ENCODE data around the gene CD164L2.
A peak's percentile ranks its signal among the peaks of the same experiment; 100 is the strongest.

Gene CD164L2

DNA sequence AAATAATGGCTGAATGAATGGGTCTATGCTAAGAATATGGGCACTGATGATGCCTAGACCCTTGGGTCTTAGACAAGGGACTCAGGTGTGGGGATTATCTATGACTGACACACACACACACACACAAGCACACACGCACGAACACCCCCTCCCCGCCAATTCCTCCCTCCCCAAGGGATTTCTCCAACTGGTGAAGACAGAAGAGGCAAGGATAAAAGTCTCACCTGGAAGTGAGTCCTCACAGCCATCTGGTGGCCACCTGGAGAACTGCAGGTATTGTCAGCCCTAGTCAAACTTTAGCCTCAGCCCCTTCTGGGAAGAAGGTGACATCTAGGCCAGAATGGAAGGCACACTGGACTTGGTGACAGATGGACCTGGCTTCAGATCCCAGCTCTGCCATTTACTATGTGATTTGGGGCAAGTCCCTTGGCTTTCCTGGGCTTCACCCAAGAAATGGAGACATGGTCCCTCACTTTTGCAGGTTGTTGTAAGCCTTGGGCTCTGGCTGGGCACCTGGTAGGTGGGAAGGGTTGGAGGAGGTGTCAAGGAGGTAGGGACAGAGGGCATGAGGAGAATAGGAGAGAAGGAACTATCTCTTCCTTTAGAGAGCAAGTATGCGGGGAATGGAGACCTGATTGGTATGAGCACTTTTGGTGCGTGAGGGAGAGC lies 5.3 kb upstream of the CD164L2 start:
- no peaks in the 10 kb centered on the region for H3K36me3 ChIP-seq (ENCODE audit: control insufficient read depth in 2 of 2, insufficient read depth in 1 of 2, low read length in 2 of 2)
- no peak overlapping the region for H3K27ac ChIP-seq (ENCODE audit: extremely low read depth, low read depth, low read length)
- ChIA-PET POLR2A (interaction anchor here (1.0 kb wide), 1 partner anchor 22 kb away, joined by 4 read pairs; the partner anchor contains the start of gene MAP3K6), CTCF (interaction anchor here (0.6 to 8.9 kb wide), 22 partner anchors 10 to 289 kb away, joined by 3 to 129 read pairs (median 5); partner anchors contain the start of gene MAP3K6)
- H3K4me3 ChIP-seq (ENCODE audit: low read depth, low read length) = no peak overlapping the region
- H3K4me1 ChIP-seq (ENCODE audit: control insufficient read depth, insufficient read depth, low read length) = no peaks in the 10 kb centered on the region
- H3K9me3 ChIP-seq (ENCODE audit: control insufficient read depth, insufficient read depth, low read depth, low read length) = no peaks in the 10 kb centered on the region
- TF ChIP-seq ZNF707 (tag by site-specific recombination; IDR thresholded peaks at IDR 0.05) (no peak), ZNF155 (tag by site-specific recombination; IDR thresholded peaks at IDR 0.05) (no peak), IKZF3 (tag by site-specific recombination; IDR thresholded peaks at IDR 0.05) (peak; percentile 85), ZNF654 (tag by site-specific recombination; IDR thresholded peaks at IDR 0.05; ENCODE audit: low read depth) (peak; percentile 60), SALL2 (tag by site-specific recombination; IDR thresholded peaks at IDR 0.05; ENCODE audit: borderline replicate concordance) (no peak), ZNF391 (tag by site-specific recombination; IDR thresholded peaks at IDR 0.05; ENCODE audit: borderline replicate concordance, low read depth) (no peak), ZNF114 (tag by site-specific recombination; IDR thresholded peaks at IDR 0.05) (no peak), ZNF530 (tag by site-specific recombination; IDR thresholded peaks at IDR 0.05; ENCODE audit: low read depth) (no peak), ZNF521 (tag by site-specific recombination; IDR thresholded peaks at IDR 0.05) (no peak), ZNF426 (tag by site-specific recombination; IDR thresholded peaks at IDR 0.05) (no peak), ZNF37A (tag by site-specific recombination; IDR thresholded peaks at IDR 0.05) (no peak), ZFP69B (tag by site-specific recombination; IDR thresholded peaks at IDR 0.05) (no peak), ZNF514 (tag by site-specific recombination; IDR thresholded peaks at IDR 0.05) (no peak), ZNF664 (tag by site-specific recombination; IDR thresholded peaks at IDR 0.05) (no peak), ZNF76 (tag by site-specific recombination; IDR thresholded peaks at IDR 0.05; ENCODE audit: borderline replicate concordance, low read depth) (no peak), ZNF132 (tag by site-specific recombination; IDR thresholded peaks at IDR 0.05; ENCODE audit: borderline replicate concordance) (no peak), ZNF2 (tag by site-specific recombination; IDR thresholded peaks at IDR 0.05) (peak; percentile 73)
- TF ChIP-seq, protein P1, sequence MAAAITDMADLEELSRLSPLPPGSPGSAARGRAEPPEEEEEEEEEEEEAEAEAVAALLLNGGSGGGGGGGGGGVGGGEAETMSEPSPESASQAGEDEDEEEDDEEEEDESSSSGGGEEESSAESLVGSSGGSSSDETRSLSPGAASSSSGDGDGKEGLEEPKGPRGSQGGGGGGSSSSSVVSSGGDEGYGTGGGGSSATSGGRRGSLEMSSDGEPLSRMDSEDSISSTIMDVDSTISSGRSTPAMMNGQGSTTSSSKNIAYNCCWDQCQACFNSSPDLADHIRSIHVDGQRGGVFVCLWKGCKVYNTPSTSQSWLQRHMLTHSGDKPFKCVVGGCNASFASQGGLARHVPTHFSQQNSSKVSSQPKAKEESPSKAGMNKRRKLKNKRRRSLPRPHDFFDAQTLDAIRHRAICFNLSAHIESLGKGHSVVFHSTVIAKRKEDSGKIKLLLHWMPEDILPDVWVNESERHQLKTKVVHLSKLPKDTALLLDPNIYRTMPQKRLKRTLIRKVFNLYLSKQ (tag by site-specific recombination; IDR thresholded peaks at IDR 0.05; ENCODE audit: borderline replicate concordance) = no peak
- TF ChIP-seq, protein P2, sequence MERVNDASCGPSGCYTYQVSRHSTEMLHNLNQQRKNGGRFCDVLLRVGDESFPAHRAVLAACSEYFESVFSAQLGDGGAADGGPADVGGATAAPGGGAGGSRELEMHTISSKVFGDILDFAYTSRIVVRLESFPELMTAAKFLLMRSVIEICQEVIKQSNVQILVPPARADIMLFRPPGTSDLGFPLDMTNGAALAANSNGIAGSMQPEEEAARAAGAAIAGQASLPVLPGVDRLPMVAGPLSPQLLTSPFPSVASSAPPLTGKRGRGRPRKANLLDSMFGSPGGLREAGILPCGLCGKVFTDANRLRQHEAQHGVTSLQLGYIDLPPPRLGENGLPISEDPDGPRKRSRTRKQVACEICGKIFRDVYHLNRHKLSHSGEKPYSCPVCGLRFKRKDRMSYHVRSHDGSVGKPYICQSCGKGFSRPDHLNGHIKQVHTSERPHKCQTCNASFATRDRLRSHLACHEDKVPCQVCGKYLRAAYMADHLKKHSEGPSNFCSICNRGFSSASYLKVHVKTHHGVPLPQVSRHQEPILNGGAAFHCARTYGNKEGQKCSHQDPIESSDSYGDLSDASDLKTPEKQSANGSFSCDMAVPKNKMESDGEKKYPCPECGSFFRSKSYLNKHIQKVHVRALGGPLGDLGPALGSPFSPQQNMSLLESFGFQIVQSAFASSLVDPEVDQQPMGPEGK (tag by site-specific recombination; IDR thresholded peaks at IDR 0.05) = peak; percentile 37; the same call in 1 of the 2 replicates
- TF ChIP-seq, protein P3, sequence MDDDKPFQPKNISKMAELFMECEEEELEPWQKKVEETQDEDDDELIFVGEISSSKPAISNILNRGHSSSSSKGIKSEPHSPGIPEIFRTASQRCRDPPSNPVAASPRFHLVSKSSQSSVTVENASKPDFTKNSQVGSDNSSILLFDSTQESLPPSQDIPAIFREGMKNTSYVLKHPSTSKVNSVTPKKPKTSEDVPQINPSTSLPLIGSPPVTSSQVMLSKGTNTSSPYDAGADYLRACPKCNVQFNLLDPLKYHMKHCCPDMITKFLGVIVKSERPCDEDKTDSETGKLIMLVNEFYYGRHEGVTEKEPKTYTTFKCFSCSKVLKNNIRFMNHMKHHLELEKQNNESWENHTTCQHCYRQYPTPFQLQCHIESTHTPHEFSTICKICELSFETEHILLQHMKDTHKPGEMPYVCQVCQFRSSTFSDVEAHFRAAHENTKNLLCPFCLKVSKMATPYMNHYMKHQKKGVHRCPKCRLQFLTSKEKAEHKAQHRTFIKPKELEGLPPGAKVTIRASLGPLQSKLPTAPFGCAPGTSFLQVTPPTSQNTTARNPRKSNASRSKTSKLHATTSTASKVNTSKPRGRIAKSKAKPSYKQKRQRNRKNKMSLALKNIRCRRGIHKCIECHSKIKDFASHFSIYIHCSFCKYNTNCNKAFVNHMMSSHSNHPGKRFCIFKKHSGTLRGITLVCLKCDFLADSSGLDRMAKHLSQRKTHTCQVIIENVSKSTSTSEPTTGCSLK (tag by site-specific recombination; IDR thresholded peaks at IDR 0.05) = no peak
- TF ChIP-seq, protein P4, sequence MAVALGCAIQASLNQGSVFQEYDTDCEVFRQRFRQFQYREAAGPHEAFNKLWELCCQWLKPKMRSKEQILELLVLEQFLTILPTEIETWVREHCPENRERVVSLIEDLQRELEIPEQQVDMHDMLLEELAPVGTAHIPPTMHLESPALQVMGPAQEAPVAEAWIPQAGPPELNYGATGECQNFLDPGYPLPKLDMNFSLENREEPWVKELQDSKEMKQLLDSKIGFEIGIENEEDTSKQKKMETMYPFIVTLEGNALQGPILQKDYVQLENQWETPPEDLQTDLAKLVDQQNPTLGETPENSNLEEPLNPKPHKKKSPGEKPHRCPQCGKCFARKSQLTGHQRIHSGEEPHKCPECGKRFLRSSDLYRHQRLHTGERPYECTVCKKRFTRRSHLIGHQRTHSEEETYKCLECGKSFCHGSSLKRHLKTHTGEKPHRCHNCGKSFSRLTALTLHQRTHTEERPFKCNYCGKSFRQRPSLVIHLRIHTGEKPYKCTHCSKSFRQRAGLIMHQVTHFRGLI (tag by site-specific recombination; IDR thresholded peaks at IDR 0.05) = no peak
- TF ChIP-seq, protein P5, sequence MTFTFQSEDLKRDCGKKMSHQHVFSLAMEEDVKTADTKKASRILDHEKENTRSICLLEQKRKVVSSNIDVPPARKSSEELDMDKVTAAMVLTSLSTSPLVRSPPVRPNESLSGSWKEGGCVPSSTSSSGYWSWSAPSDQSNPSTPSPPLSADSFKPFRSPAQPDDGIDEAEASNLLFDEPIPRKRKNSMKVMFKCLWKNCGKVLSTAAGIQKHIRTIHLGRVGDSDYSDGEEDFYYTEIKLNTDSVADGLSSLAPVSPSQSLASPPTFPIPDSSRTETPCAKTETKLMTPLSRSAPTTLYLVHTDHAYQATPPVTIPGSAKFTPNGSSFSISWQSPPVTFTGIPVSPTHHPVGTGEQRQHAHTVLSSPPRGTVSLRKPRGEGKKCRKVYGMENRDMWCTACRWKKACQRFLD (tag by site-specific recombination; IDR thresholded peaks at IDR 0.05) = no peak
- TF ChIP-seq, protein P6, sequence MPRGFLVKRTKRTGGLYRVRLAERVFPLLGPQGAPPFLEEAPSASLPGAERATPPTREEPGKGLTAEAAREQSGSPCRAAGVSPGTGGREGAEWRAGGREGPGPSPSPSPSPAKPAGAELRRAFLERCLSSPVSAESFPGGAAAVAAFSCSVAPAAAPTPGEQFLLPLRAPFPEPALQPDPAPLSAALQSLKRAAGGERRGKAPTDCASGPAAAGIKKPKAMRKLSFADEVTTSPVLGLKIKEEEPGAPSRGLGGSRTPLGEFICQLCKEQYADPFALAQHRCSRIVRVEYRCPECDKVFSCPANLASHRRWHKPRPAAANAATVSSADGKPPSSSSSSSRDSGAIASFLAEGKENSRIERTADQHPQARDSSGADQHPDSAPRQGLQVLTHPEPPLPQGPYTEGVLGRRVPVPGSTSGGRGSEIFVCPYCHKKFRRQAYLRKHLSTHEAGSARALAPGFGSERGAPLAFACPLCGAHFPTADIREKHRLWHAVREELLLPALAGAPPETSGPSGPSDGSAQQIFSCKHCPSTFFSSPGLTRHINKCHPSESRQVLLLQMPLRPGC (tag by site-specific recombination; IDR thresholded peaks at IDR 0.05) = no peak
- TF ChIP-seq, protein P7, sequence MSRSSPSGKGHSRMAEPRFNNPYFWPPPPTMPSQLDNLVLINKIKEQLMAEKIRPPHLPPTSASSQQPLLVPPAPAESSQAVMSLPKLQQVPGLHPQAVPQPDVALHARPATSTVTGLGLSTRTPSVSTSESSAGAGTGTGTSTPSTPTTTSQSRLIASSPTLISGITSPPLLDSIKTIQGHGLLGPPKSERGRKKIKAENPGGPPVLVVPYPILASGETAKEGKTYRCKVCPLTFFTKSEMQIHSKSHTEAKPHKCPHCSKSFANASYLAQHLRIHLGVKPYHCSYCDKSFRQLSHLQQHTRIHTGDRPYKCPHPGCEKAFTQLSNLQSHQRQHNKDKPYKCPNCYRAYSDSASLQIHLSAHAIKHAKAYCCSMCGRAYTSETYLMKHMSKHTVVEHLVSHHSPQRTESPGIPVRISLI (tag by site-specific recombination; IDR thresholded peaks at IDR 0.05) = no peak

Measured in HEK293 (cell line).